Measurements from ENCODE around the gene RPL32. TPM values are rescaled to one million over a fixed set of nuclear protein-coding genes. Genes with fewer than 3 reads are reported as not detected.

The RPL32 gene
- total and polyA plus RNA-seq, 9 of the 15 experiments (the other 6 are each of a cell fraction or from before 2014, with no cell fraction given): 2,738 to 6,200 (median 4,286) TPM

DNA sequence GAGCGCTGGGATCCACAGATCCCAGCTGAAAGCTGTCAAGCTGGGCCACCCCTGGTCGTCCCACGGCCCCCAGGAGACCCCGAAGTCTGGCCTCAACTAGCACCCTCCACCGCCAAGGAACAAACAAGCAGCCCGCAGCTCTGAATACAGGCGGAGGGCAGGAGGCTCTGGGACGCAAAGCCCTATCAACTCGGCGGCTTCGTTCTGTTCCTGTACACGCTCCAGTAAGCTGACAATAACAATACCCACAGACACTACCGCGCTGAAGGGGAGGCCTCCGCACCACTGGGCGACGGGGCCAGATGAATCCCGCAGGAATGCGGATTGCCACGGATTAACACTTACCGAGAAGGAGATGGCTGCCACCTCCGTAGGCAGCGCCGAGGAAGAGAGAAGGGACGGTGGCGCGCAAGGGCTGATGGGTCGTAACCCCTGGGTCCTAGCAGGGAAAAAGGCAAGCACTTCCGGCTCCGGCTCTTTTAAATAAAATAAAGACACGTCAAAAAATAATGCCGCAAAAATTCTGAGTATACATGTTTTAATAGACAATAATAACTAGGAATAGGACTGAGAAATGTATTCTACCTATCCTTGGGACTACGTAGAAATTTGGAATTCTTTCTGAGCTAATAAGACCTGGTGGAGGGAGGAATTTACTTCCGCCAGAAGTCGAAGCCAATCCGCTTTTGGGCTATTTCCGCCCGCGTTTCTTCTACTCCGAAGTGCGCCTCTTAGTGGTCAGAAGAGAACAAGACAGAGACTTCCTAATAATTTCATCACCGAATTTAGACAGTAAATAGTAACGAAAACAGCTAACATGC lies at the start of gene RPL32 (continued):
- TF ChIP-seq ZNF79 (CRISPR knock-in tag; IDR thresholded peaks at IDR 0.05; ENCODE audit: low read depth) (0 out of 2 replicates have a peak, but pooled peaks have one; percentile 40), ZNF124 (CRISPR knock-in tag; IDR thresholded peaks at IDR 0.05) (no peak), KAT2B (IDR thresholded peaks at IDR 0.05; ENCODE audit: low read depth, low read length) (peak; percentile 80), POLR2H (tag; IDR thresholded peaks at IDR 0.05; ENCODE audit: low read depth) (peak; percentile 97), HDGF (IDR thresholded peaks at IDR 0.05) (no peak), ZNF707 (CRISPR knock-in tag; conservative IDR thresholded peaks at IDR 0.05) (0 out of 2 replicates have a peak, but pooled peaks have one; percentile 12), FOXM1 (IDR thresholded peaks at IDR 0.05; ENCODE audit: low read depth) (peak; percentile 95), FOXM1 (CRISPR knock-in tag; IDR thresholded peaks at IDR 0.05; ENCODE audit: low read depth) (no peak), BRCA1 (IDR thresholded peaks at IDR 0.05) (no peak), BRCA1 (CRISPR knock-in tag; IDR thresholded peaks at IDR 0.05) (peak; percentile 76; the same call in 1 of the 2 replicates), RBM39 (optimal IDR thresholded peaks at IDR 0.05; ENCODE audit: low read depth, low read length) (peak; percentile 89), ZNF134 (CRISPR knock-in tag; conservative IDR thresholded peaks at IDR 0.05) (0 out of 2 replicates have a peak, but pooled peaks have one; percentile 28), TAL1 (IDR thresholded peaks at IDR 0.05) (no peak), EP300 (IDR thresholded peaks at IDR 0.05; ENCODE audit: low read length) (no peak; the same call in 1 of the 2 replicates), ZNF507 (tag; conservative IDR thresholded peaks at IDR 0.05) (no peak), BHLHE40 (IDR thresholded peaks at IDR 0.05; ENCODE audit: low read length) (no peak), RBM14 (IDR thresholded peaks at IDR 0.05; ENCODE audit: borderline replicate concordance, insufficient read depth, low read depth, low read length) (0 out of 2 replicates have a peak, but pooled peaks have one; percentile 59), CREB3L1 (IDR thresholded peaks at IDR 0.05; ENCODE audit: borderline replicate concordance, low read depth) (peak; percentile 64), HDAC2 (IDR thresholded peaks at IDR 0.05) (peak; percentile 43; the same call in 1 of the 2 replicates), ZNF143 (CRISPR knock-in tag; IDR thresholded peaks at IDR 0.05) (peak; percentile 84), TBP (optimal IDR thresholded peaks at IDR 0.05; ENCODE audit: low read depth, low read length) (no peak), NFYB (IDR thresholded peaks at IDR 0.05; ENCODE audit: extremely low read depth, insufficient read length) (no peak)
- TF ChIP-seq, protein P1, sequence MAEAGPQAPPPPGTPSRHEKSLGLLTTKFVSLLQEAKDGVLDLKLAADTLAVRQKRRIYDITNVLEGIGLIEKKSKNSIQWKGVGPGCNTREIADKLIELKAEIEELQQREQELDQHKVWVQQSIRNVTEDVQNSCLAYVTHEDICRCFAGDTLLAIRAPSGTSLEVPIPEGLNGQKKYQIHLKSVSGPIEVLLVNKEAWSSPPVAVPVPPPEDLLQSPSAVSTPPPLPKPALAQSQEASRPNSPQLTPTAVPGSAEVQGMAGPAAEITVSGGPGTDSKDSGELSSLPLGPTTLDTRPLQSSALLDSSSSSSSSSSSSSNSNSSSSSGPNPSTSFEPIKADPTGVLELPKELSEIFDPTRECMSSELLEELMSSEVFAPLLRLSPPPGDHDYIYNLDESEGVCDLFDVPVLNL (CRISPR knock-in tag; IDR thresholded peaks at IDR 0.05; ENCODE audit: low read depth): no peak
- TF ChIP-seq, protein P2, sequence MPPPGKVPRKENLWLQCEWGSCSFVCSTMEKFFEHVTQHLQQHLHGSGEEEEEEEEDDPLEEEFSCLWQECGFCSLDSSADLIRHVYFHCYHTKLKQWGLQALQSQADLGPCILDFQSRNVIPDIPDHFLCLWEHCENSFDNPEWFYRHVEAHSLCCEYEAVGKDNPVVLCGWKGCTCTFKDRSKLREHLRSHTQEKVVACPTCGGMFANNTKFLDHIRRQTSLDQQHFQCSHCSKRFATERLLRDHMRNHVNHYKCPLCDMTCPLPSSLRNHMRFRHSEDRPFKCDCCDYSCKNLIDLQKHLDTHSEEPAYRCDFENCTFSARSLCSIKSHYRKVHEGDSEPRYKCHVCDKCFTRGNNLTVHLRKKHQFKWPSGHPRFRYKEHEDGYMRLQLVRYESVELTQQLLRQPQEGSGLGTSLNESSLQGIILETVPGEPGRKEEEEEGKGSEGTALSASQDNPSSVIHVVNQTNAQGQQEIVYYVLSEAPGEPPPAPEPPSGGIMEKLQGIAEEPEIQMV (tag; conservative IDR thresholded peaks at IDR 0.05; ENCODE audit: low read depth): no peak
- TF ChIP-seq, protein P3, sequence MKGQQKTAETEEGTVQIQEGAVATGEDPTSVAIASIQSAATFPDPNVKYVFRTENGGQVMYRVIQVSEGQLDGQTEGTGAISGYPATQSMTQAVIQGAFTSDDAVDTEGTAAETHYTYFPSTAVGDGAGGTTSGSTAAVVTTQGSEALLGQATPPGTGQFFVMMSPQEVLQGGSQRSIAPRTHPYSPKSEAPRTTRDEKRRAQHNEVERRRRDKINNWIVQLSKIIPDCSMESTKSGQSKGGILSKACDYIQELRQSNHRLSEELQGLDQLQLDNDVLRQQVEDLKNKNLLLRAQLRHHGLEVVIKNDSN (CRISPR knock-in tag; IDR thresholded peaks at IDR 0.05): no peak
